Spleen (tissue), 11 donors: ENCODE results near the gene TMEM52B. TPM values are rescaled to one million over a fixed set of nuclear protein-coding genes. Genes with fewer than 3 reads are reported as not detected.

Source experiments
- DNase-seq: peaks from one replicate; pipeline ENCODE4 v3.0.0-alpha.2; 2020
- H3K27ac ChIP-seq, 8 donors: fragments of 200-600 bp; sonication (generic) in 7 of 8; 1 replicate in 4 of 8; 2 replicates in 4 of 8; pipeline versions ENCODE4 v1.5.0 to v1.8.0; 2016 to 2021; ENCODE audit warnings: inconsistent platforms in 4 of 8, mild to moderate bottlenecking in 4 of 8, moderate library complexity in 1 of 8
- H3K27me3 ChIP-seq, 7 donors: fragments of 200-600 bp; sonication (generic) in 6 of 7; replicated peaks in 1 of 7; 1 replicate in 4 of 7; 2 replicates in 3 of 7; pipeline versions ENCODE4 v1.5.0 to v1.8.0; 2016 to 2021; ENCODE audit warnings: inconsistent platforms in 3 of 7, mild to moderate bottlenecking in 1 of 7
- H3K36me3 ChIP-seq, 6 donors: fragments of 200-600 bp; sonication (generic) in 5 of 6; 1 replicate in 4 of 6; 2 replicates in 2 of 6; pipeline versions ENCODE4 v1.5.0 to v1.8.0; 2016 to 2021; ENCODE audit warnings: inconsistent platforms in 2 of 6
- H3K4me1 ChIP-seq, 6 donors: fragments of 200-600 bp; sonication (generic) in 5 of 6; 1 replicate in 3 of 6; 2 replicates in 3 of 6; pipeline versions ENCODE4 v1.5.0 to v1.8.0; 2016 to 2021; ENCODE audit warnings: inconsistent platforms in 3 of 6
- H3K4me3 ChIP-seq, 8 donors: fragments of 200-600 bp; sonication (generic) in 7 of 8; 1 replicate in 4 of 8; 2 replicates in 4 of 8; pipeline versions ENCODE4 v1.5.0 to v1.8.0; 2016 to 2021; ENCODE audit warnings: inconsistent platforms in 4 of 8, mild to moderate bottlenecking in 4 of 8, moderate library complexity in 2 of 8
- H3K9me3 ChIP-seq, 8 donors: fragments of 200-600 bp; sonication (generic) in 7 of 8; 1 replicate in 4 of 8; 2 replicates in 4 of 8; pipeline versions ENCODE4 v1.5.0 to v1.8.0; 2016 to 2021; ENCODE audit warnings: inconsistent platforms in 4 of 8
- POLR2A ChIP-seq, 3 donors: fragments of 450-650 bp; IDR thresholded peaks; one replicate each; pipeline ENCODE4 v1.5.1; 2017; ENCODE audit warnings: antibody characterized with exemption in 3 of 3, mild to moderate bottlenecking in 1 of 3
- POLR2AphosphoS5 ChIP-seq, 3 donors: sonication (generic); formaldehyde crosslinking; IDR thresholded peaks; one replicate each; pipeline ENCODE4 v1.5.1; 2017; ENCODE audit warnings: antibody characterized with exemption in 3 of 3
- WGBS, 5 donors: extraction: QIAGEN DNeasy Blood & Tissue Kit in 3 of 5; methylation state at CpG; one replicate each; pipeline versions ENCODE4 v1.1.5 to v1.1.7; 2013 to 2018; 5-methylcytosine and 5-hydroxymethylcytosine counted together
- intact Hi-C: fragments of 100-400 bp; cut with DNase I; formaldehyde crosslinking; loops from one replicate; pipeline ENCODE4 v1.15.0; 2023; ENCODE audit warnings: low total_unique reads
- polyA plus RNA-seq, 3 donors: library from polyadenylated mRNA; stranded (reverse); fragments of 200-250 nt; gene quantifications; one replicate each; pipeline ENCODE4 v1.2.1, GENCODE V29; 2013
- total RNA-seq, 7 donors: library from RNA; depleted of rRNA in 3 of 7; stranded (reverse); fragments of >200 nt in 3 of 7; fragmentation: NEBNext Ultra II Directional in 4 of 7; extraction: Animal tissue kit (Norgen Biotek cat#: 25700) in 4 of 7; gene quantifications; one replicate each; pipeline versions ENCODE4 v1.1.0 to v1.2.1, GENCODE V29; 2016 to 2021
- TF ChIP-seq, protein P1 (sequence below), 11 experiments: fragments of 200-600 bp in 7 of 11; fragments of 450-650 bp in 4 of 11; sonication (generic) in 4 of 11; IDR thresholded peaks in 8 of 11; conservative IDR thresholded peaks in 3 of 11; 1 replicate in 7 of 11; 2 replicates in 4 of 11; pipeline versions ENCODE4 v1.4.0 to v1.8.0; 2016 to 2021; ENCODE audit warnings: antibody characterized with exemption in 11 of 11, inconsistent platforms in 4 of 11, mild to moderate bottlenecking in 1 of 11
- donor health status: healthy with polysubstance abuse.
- donor health status: DM: no; HTN: no; CAD: no; lungs with moderate emphysema.
- donor health status: DM: no; HTN: no; CAD: no.
- donor health status: Bipolar disorder and iron deficiency.
- donor health status: healthy.
- donor health status: DM: no; HTN: no; CAD: no.
- donor health status: DM: yes; HTN: yes; CAD: no.

TMEM52B gene
- total and polyA plus RNA-seq, 10 donors: 0.06 to 0.40 (median 0.19) TPM; not detected in 7

DNA sequence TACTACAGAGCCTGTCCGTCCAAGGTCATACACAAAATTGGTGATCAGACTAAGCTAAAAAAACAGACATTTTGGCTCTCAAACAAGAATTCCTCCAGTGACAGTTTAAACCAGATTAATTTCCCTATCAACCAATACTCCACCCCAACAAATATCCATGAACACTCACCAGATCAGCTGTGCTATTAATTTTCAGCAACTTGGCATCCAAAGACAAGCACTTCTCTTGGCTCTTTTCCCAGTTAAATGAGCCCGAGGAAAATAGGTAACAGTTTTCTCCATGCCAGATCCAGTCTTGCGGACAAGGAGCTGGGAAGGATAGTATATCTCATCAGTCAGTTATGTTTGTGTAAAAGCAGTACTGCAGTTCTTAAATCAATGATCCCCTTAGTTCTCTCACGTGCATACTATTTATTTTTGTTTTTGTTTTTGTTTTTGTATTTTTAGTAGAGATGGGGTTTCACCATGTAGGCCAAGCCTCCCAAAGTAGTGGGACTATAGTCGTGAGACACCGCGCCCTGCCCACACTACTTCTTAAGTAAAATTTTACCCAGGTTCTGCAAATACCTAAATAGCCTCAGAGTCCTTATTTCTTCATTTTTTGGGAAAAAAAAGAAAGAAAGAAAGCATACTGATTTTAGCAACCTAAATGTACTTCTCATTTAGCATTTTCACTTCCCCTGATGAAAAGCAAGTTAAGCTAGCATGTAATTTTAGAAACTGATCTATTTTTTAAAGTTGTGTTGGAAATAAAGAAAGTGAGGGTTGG is 18.0 kb upstream of the TMEM52B start:
- DNase-seq: no peak
- Histone ChIP-seq H3K9me3 (no peaks in the 10 kb centered on the region), H3K27me3 (no peaks in the 10 kb centered on the region), H3K4me3 (no peak overlapping the region), H3K4me1 (peaks cover 0 to 38% (median 2%) of the 10 kb centered on the region in 6 donors), H3K27ac (no peak overlapping the region), H3K36me3 (no peaks in the 10 kb centered on the region)
- WGBS, 5 donors: 68 to 77% (median 75%) methylated on average over 7 of the region's 7 CpGs
- intact Hi-C loops: no loop called here
- TF ChIP-seq, protein P1, sequence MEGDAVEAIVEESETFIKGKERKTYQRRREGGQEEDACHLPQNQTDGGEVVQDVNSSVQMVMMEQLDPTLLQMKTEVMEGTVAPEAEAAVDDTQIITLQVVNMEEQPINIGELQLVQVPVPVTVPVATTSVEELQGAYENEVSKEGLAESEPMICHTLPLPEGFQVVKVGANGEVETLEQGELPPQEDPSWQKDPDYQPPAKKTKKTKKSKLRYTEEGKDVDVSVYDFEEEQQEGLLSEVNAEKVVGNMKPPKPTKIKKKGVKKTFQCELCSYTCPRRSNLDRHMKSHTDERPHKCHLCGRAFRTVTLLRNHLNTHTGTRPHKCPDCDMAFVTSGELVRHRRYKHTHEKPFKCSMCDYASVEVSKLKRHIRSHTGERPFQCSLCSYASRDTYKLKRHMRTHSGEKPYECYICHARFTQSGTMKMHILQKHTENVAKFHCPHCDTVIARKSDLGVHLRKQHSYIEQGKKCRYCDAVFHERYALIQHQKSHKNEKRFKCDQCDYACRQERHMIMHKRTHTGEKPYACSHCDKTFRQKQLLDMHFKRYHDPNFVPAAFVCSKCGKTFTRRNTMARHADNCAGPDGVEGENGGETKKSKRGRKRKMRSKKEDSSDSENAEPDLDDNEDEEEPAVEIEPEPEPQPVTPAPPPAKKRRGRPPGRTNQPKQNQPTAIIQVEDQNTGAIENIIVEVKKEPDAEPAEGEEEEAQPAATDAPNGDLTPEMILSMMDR (IDR thresholded peaks at IDR 0.05 in 8 of 11, conservative IDR thresholded peaks at IDR 0.05 in 3 of 11): no peak
- TF ChIP-seq POLR2AphosphoS5 (IDR thresholded peaks at IDR 0.05): no peak

DNA sequence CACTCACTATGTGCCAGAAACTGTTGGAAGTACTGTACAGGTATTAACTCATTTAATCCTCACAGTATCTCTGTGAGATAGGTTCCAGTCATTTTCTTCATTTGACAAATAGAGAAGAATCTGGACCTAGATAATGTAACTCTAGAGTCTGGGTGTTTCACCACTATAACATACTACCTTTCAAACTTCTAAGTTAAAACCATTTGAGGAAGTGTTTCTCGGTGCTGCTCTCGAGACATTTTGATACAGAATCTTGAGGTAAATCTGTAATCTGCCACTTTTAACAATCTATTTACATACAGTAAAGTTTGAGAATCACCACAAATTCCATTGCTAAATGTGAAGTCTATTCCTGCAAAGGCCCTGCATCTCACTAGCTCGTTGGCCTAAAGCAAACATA is 15.7 kb upstream of the TMEM52B start:
- Histone ChIP-seq H3K4me1 (peaks cover 0 to 50% (median 4%) of the 10 kb centered on the region in 6 donors), H3K4me3 (no peak overlapping the region), H3K9me3 (no peaks in the 10 kb centered on the region), H3K27me3 (no peaks in the 10 kb centered on the region), H3K27ac (no peak overlapping the region), H3K36me3 (no peaks in the 10 kb centered on the region)
- 43 to 48% (median 45%) methylated on average over 3 of the region's 3 CpGs for WGBS, 5 donors
- TF ChIP-seq, protein P1 (IDR thresholded peaks at IDR 0.05 in 8 of 11, conservative IDR thresholded peaks at IDR 0.05 in 3 of 11): no peak
- TF ChIP-seq POLR2A (IDR thresholded peaks at IDR 0.05) (no peak), POLR2AphosphoS5 (IDR thresholded peaks at IDR 0.05) (no peak)
- no peak for DNase-seq
- intact Hi-C loops: no loop called here

DNA sequence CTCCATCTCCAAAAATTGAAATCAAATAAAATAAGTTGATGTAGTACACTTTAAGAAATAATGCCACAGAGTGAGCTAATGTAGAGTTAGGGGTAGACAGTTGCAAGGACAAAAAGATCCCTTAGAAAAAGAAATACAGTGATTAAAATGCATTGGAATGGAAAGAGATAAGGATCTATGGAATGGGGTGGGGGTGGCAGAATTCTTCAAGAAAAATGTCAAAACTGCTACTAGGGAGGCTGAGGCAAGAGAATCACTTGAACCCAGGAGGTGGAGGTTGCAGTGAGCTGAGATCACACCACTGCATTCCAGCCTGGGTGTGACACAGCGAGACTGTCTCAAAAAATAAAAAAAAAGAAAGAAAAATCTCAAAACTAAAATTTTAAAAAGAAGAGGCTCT is 13.4 kb upstream of the TMEM52B start:
- Histone ChIP-seq H3K9me3 (no peaks in the 10 kb centered on the region), H3K4me3 (no peak overlapping the region), H3K27me3 (peaks cover 0 to 3% (median 0%) of the 10 kb centered on the region in 7 donors), H3K36me3 (no peaks in the 10 kb centered on the region), H3K4me1 (peaks cover 0 to 29% (median 4%) of the 10 kb centered on the region in 6 donors), H3K27ac (no peak overlapping the region)
- intact Hi-C loops: no loop called here
- TF ChIP-seq POLR2AphosphoS5 (IDR thresholded peaks at IDR 0.05) (no peak), POLR2A (IDR thresholded peaks at IDR 0.05) (no peak)
- TF ChIP-seq, protein P1 (IDR thresholded peaks at IDR 0.05 in 8 of 11, conservative IDR thresholded peaks at IDR 0.05 in 3 of 11): no peak
- no peak for DNase-seq
- WGBS, 5 donors: 0 to 91% (median 0%) methylated on average over 1 of the region's 1 CpG

DNA sequence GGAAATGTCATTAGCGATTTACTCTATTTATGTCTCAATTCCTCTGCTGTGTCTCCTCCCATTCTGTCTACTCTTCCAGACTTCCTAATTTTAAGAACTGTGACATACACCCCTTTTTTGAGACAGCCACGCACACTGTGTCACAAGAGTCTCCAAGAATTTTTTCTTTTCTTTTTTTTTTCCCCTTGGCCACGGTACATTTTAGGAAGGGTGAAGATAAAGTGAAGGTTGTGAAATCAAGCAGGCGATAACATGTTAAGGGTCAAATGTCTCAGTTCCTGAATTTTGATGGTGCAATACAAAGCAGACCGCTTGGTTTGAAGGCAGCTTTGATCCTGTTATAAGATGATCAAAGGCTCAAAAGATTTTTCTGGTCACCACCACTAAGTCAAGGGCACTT is 11.2 kb upstream of the TMEM52B start:
- DNase-seq: no peak
- Histone ChIP-seq H3K27ac (peak overlapping the region in 4 of 8 donors; percentile 23 to 70 (median 44)), H3K4me3 (no peak overlapping the region)

More for the DNA sequence above, 11.2 kb upstream of the TMEM52B start:
- WGBS, 5 donors: 27 to 51% (median 42%) methylated on average over 5 of the region's 5 CpGs
- Histone ChIP-seq H3K4me1 (peaks cover 0 to 24% (median 0%) of the 10 kb centered on the region in 6 donors), H3K9me3 (no peaks in the 10 kb centered on the region), H3K36me3 (no peaks in the 10 kb centered on the region), H3K27me3 (peaks cover 0 to 12% (median 0%) of the 10 kb centered on the region in 7 donors)
- intact Hi-C loops: no loop called here
- TF ChIP-seq, protein P1 (IDR thresholded peaks at IDR 0.05 in 8 of 11, conservative IDR thresholded peaks at IDR 0.05 in 3 of 11): no peak
- TF ChIP-seq POLR2AphosphoS5 (IDR thresholded peaks at IDR 0.05) (no peak), POLR2A (IDR thresholded peaks at IDR 0.05) (no peak)
